Astrocyte (in vitro differentiated cells and primary cell): ENCODE results near the gene C16orf54.
"Not testable (repeated sequence)": the region's sequence is repeated elsewhere in the genome, so short reads cannot be mapped to it uniquely, and the experiment has no call there.

Source experiments
- CTCF ChIP-seq: IDR thresholded peaks from 2 replicates; pipeline ENCODE4 v1.5.1; 2011; ENCODE audit warnings: low read depth, mild to moderate bottlenecking, inconsistent platforms, low read length, moderate library complexity; ENCODE audit not compliant: insufficient read depth
- EZH2 ChIP-seq: IDR thresholded peaks from 2 replicates; pipeline ENCODE4 v1.6.1; 2012; ENCODE audit warnings: mild to moderate bottlenecking, low read length, inconsistent platforms; ENCODE audit not compliant: insufficient read depth

GRCh38 chr16:29761280-29761651 lies 15.5 kb upstream of the C16orf54 start:
- TF ChIP-seq EZH2, CTCF: not testable (repeated sequence)
